Stomach (tissue), 9 donors: ENCODE measurements around the gene DNAJC1. TPM values are rescaled to one million over a fixed set of nuclear protein-coding genes. Genes with fewer than 3 reads are reported as not detected.

Experiments
- DNase-seq, 2 donors: peaks; one replicate each; pipeline versions ENCODE4 v3.0.0 to v3.0.0-alpha.2; 2013 to 2019
- H3K27ac ChIP-seq, 5 donors: fragments of 200-600 bp in 4 of 5; sonication (generic) in 4 of 5; one replicate each; pipeline ENCODE4 v1.5.1; 2013 to 2019; ENCODE audit warnings: mild to moderate bottlenecking in 1 of 5, moderate library complexity in 1 of 5
- H3K27me3 ChIP-seq, 3 donors: fragments of 200-600 bp; sonication (generic); one replicate each; pipeline ENCODE4 v1.5.1; 2017 to 2019; ENCODE audit warnings: mixed run types in 1 of 3
- H3K36me3 ChIP-seq, 4 donors: fragments of 200-600 bp; sonication (generic); 1 replicate in 3 of 4; 2 replicates in 1 of 4; pipeline ENCODE4 v1.5.1; 2016 to 2019
- H3K4me1 ChIP-seq, 4 donors: fragments of 200-600 bp; sonication (generic); one replicate each; pipeline ENCODE4 v1.5.1; 2016 to 2019
- H3K4me3 ChIP-seq, 4 donors: fragments of 200-600 bp; sonication (generic) in 3 of 4; one replicate each; pipeline ENCODE4 v1.5.1; 2016 to 2019; ENCODE audit warnings: mild to moderate bottlenecking in 1 of 4
- H3K9me3 ChIP-seq, 4 donors: fragments of 200-600 bp; sonication (generic); one replicate each; pipeline ENCODE4 v1.5.1; 2016 to 2019
- CTCF ChIP-seq, 7 experiments: fragments of 450-650 bp in 4 of 7; fragments of 200-600 bp in 3 of 7; sonication (generic) in 3 of 7; IDR thresholded peaks; one replicate each; pipeline ENCODE4 v1.5.1; 2016 to 2019; ENCODE audit warnings: antibody characterized with exemption in 7 of 7, control low read depth in 2 of 7, mild to moderate bottlenecking in 1 of 7
- EP300 ChIP-seq: sonication (generic); formaldehyde crosslinking; IDR thresholded peaks from one replicate; pipeline ENCODE4 v1.6.1; 2017; ENCODE audit warnings: antibody characterized with exemption
- POLR2A ChIP-seq, 4 donors: fragments of 450-650 bp; IDR thresholded peaks; one replicate each; pipeline ENCODE4 v1.6.1; 2016; ENCODE audit warnings: antibody characterized with exemption in 4 of 4, control low read depth in 2 of 4, mild to moderate bottlenecking in 1 of 4, moderate library complexity in 1 of 4
- POLR2AphosphoS5 ChIP-seq, 3 donors: sonication (generic); formaldehyde crosslinking; IDR thresholded peaks; one replicate each; pipeline ENCODE4 v1.6.1; 2016; ENCODE audit warnings: antibody characterized with exemption in 3 of 3
- WGBS, 5 donors: extraction: QIAGEN DNeasy Blood & Tissue Kit in 3 of 5; methylation state at CpG; one replicate each; pipeline versions ENCODE4 v1.1.5 to v1.1.7; 2013 to 2018; 5-methylcytosine and 5-hydroxymethylcytosine counted together
- intact Hi-C: fragments of 100-400 bp; cut with DNase I; formaldehyde crosslinking; loops from one replicate; pipeline ENCODE4 v1.15.1; 2023; ENCODE audit warnings: low total_unique reads
- polyA plus RNA-seq, 3 donors: library from polyadenylated mRNA; stranded (reverse); fragments of 200-250 nt; gene quantifications; one replicate each; pipeline ENCODE4 v1.2.3, GENCODE V29; 2013
- total RNA-seq, 5 donors: library from RNA; depleted of rRNA; stranded (reverse); fragments of >200 nt; gene quantifications; one replicate each; pipeline versions ENCODE4 v1.1.0 to v1.2.3, GENCODE V29; 2014 to 2016
- donor health status: healthy with polysubstance abuse.
- donor health status: Bipolar disorder and iron deficiency.
- donor health status: healthy.

DNAJC1 gene
- total and polyA plus RNA-seq, 8 donors = 16.3 to 344 (median 29.9) TPM

GRCh38 chr10:21925851-21926250, 77.7 kb downstream of the DNAJC1 start:
- H3K27me3 ChIP-seq = no peaks in the 10 kb centered on the region
- no peak for DNase-seq
- no peak for TF ChIP-seq POLR2AphosphoS5 (IDR thresholded peaks at IDR 0.05)
- peaks cover 0 to 7% (median 0%) of the 10 kb centered on the region in 4 donors for H3K4me1 ChIP-seq
- 94 to 97% (median 96%) methylated on average over 6 of the region's 6 CpGs for WGBS, 5 donors
- H3K4me3 ChIP-seq = no peak overlapping the region
- no peaks in the 10 kb centered on the region for H3K36me3 ChIP-seq
- H3K9me3 ChIP-seq = no peaks in the 10 kb centered on the region
- no peak overlapping the region for H3K27ac ChIP-seq
- intact Hi-C loops = no loop called here

GRCh38 chr10:21924511-21924910, 79.0 kb downstream of the DNAJC1 start:
- Histone ChIP-seq H3K36me3 (peaks cover 0 to under 1% (median 0%) of the 10 kb centered on the region in 4 donors), H3K9me3 (no peaks in the 10 kb centered on the region), H3K27ac (no peak overlapping the region), H3K4me1 (peaks cover 0 to 7% (median 0%) of the 10 kb centered on the region in 4 donors), H3K4me3 (no peak overlapping the region), H3K27me3 (no peaks in the 10 kb centered on the region)
- intact Hi-C loops = no loop called here
- no peak for DNase-seq
- TF ChIP-seq EP300 = no peak
- TF ChIP-seq CTCF (IDR thresholded peaks at IDR 0.05) = no peak

DNA sequence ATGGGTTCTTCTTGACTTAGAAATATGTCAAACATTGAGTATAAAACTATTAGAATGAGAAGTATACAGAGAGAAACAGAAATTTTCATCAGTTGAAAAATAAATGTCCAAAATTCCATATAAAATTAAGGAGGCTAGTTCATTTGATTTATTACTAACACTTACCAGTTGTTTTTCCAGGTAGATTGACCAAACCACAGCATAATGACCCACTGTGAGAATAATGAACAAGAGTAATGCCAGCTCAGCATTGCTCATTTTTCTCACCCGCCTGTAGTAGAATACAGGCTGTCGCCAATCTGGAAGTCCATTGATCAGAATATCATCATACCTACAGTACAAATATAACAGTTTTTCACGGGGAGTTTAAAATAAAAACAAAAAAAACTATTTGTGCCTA, 82.9 kb downstream of the DNAJC1 start:
- WGBS, 5 donors = 95 to 100% (median 97%) methylated on average over 3 of the region's 3 CpGs
- no peak overlapping the region for H3K4me3 ChIP-seq
- no peaks in the 10 kb centered on the region for H3K9me3 ChIP-seq
- H3K27ac ChIP-seq = no peak overlapping the region
- no peaks in the 10 kb centered on the region for H3K4me1 ChIP-seq
- intact Hi-C loops = no loop called here
- H3K36me3 ChIP-seq = peaks cover 0 to 7% (median 0%) of the 10 kb centered on the region in 4 donors
- H3K27me3 ChIP-seq = no peaks in the 10 kb centered on the region
- no peak for DNase-seq
- TF ChIP-seq CTCF (IDR thresholded peaks at IDR 0.05) (no peak), POLR2AphosphoS5 (IDR thresholded peaks at IDR 0.05) (no peak), EP300 (no peak), POLR2A (IDR thresholded peaks at IDR 0.05) (no peak)

DNA sequence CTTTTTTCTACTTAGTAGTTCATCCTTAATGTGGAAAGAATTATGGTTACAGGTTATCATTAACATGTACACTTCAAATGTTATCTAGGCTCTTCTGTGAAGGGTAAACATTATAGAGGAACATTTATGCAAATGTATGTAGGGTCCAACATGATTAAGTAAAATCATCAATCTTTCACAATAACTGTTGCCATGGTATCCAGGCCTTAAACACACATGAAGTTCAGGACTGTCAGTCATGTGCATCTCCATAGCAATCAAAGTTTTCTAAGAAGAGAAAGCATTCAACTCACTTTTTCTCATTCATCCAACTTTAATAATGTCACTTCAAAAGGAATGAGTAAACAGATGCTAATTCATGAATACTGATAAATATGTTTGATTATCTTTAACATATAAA, 83.6 kb downstream of the DNAJC1 start:
- H3K9me3 ChIP-seq = no peaks in the 10 kb centered on the region
- intact Hi-C loops = no loop called here

GRCh38 chr10:21919117-21919516, 84.4 kb downstream of the DNAJC1 start:
- intact Hi-C loops = no loop called here
- Histone ChIP-seq H3K36me3 (peaks cover 0 to 7% (median 0%) of the 10 kb centered on the region in 4 donors), H3K9me3 (no peaks in the 10 kb centered on the region), H3K27ac (no peak overlapping the region), H3K4me1 (no peaks in the 10 kb centered on the region), H3K27me3 (no peaks in the 10 kb centered on the region), H3K4me3 (no peak overlapping the region)
- 58 to 85% (median 60%) methylated on average over 1 of the region's 1 CpG for WGBS, 5 donors
- no peak for DNase-seq
- TF ChIP-seq POLR2A (IDR thresholded peaks at IDR 0.05) (no peak), CTCF (IDR thresholded peaks at IDR 0.05) (no peak), EP300 (no peak), POLR2AphosphoS5 (IDR thresholded peaks at IDR 0.05) (no peak)

More for the DNA sequence above, 83.6 kb downstream of the DNAJC1 start:
- peaks cover 0 to 7% (median 0%) of the 10 kb centered on the region in 4 donors for H3K36me3 ChIP-seq
- no peak overlapping the region for H3K27ac ChIP-seq
- H3K27me3 ChIP-seq = no peaks in the 10 kb centered on the region
- no peak for TF ChIP-seq EP300
- no peak for DNase-seq
- H3K4me3 ChIP-seq = no peak overlapping the region
- H3K4me1 ChIP-seq = no peaks in the 10 kb centered on the region
